Epithelial cell of prostate (primary cell): ENCODE data around the gene RRH.

Source experiments
- DNase-seq: peaks from one replicate; pipeline ENCODE4 v3.0.0-alpha.2; 2011; ENCODE audit warnings: low read depth, low spot score
- H3K27ac ChIP-seq: fragments of 450-650 bp; 2 replicates; pipeline ENCODE4 v1.5.1; 2017; ENCODE audit warnings: mild to moderate bottlenecking

RRH gene

GRCh38 chr4:109879636-109880314 is 52.0 kb downstream of the RRH start:
- no peak for DNase-seq
- no peak overlapping the region for H3K27ac ChIP-seq

- H3K27ac ChIP-seq: no peak overlapping the region
- DNase-seq: no peak
These were observed 58.5 kb downstream of the RRH start for GRCh38 chr4:109886303-109886702.

GRCh38 chr4:109887071-109887470 is 59.3 kb downstream of the RRH start:
- no peak for DNase-seq
- H3K27ac ChIP-seq: no peak overlapping the region

- no peak for DNase-seq
- no peak overlapping the region for H3K27ac ChIP-seq
These were observed 62.3 kb downstream of the RRH start for GRCh38 chr4:109890076-109890475.
